Activated CD4-positive, CD25-positive, alpha-beta regulatory T cell treated with anti-CD3 and anti-CD28 coated beads, Interleukin-2, amount 50 U/mL, for 24 hours (primary cell): ENCODE data around the gene SIK3.

Experiments used
- ATAC-seq, 2 donors: fragments of 150-1000 bp; cut with Tn5 transposase; one replicate each; pipeline ENCODE4 v1.10.0; 2021; ENCODE audit warnings: mild to moderate bottlenecking in 1 of 2, moderate library complexity in 1 of 2

The SIK3 gene

DNA sequence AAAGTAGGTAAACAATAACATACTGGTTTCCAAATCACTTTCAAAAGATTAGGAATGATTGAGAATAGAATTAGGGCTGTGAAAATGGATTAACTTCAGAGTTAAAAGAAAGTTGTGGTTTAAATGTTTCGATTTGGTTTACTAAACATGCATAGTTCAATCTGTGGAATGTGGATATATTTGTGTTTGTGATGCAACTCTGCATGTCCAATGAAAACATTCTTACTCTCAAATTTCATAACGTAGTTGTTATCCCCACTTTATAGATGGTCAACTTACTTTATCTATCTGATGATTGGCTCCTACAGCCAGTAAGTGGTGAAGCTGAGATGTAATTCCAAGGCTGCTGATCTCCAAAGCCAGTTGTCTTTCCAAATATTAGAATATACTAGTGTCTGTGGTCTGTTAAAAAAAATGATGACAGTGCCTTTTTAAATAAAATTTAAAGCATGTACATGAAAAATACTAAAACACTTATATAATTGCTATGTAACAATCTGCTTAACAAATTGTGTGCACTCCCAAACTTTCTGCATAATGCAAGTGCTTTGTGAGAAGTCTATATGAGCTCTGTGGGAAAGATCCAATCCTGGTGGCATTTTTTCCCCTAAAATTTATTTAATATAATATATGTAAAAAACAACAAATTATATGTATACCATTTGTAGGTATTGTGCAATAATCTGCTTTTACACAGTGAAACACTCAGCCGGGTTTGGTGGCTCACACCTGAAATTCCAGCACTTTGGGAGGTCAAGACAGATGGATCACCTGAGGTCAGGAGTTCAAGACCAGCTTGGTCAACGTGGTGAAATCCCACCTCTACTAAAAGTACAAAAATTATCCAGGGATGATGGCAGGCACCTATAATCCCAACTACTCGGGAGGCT is 9.7 kb upstream of the SIK3 start:
- no peak for ATAC-seq

GRCh38 chr11:117100556-117100955 is 2.3 kb upstream of the SIK3 start:
- no peak for ATAC-seq

GRCh38 chr11:117099696-117100095 is 1.5 kb upstream of the SIK3 start:
- no peak for ATAC-seq

GRCh38 chr11:117097389-117098268 is 599 bp downstream of the SIK3 start:
- peak; percentile 11 to 18 for ATAC-seq

DNA sequence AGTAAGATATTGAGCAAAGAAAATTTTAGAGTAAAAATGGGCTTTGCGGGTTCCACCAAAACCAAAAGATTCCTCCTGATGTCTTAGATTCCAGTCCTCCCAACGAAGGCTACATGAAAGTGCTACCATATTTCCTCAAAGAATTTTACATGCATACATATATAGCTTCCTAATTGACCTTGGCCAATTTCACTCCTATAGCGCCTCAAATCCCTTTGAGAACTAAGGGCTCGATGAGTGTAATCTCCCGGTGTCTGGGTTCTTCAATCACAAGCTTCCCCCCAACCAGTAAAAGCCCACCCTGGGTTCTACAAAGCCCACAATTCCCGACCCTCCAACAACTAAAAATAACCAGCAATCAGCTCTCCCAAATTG is 1.2 kb downstream of the SIK3 start:
- ATAC-seq, result no peak

GRCh38 chr11:117096201-117096991 is 1.8 kb downstream of the SIK3 start:
- ATAC-seq, result peak; percentile 7 to 10

- no peak for ATAC-seq
These were observed 2.7 kb downstream of the SIK3 start for GRCh38 chr11:117095284-117096161.

DNA sequence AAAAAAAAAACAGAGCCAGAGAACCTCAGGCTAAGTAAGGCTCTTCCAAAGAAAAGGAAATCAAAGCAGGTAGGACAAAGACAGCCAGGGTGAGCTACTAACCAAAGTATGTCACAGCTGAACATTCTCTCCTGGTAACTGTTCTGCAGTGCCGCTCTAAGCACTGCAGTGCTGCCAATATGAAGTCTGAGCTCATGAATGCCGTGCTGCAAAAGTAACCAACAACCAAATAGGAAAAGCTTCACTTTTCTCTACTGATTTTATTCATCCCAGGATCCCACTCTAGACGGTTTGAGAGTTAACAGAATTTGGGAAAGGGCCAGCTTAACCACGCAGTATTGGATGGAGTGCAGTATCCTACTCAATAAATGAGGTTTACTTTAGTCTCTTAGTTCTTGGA is 3.5 kb downstream of the SIK3 start:
- ATAC-seq, result no peak

DNA sequence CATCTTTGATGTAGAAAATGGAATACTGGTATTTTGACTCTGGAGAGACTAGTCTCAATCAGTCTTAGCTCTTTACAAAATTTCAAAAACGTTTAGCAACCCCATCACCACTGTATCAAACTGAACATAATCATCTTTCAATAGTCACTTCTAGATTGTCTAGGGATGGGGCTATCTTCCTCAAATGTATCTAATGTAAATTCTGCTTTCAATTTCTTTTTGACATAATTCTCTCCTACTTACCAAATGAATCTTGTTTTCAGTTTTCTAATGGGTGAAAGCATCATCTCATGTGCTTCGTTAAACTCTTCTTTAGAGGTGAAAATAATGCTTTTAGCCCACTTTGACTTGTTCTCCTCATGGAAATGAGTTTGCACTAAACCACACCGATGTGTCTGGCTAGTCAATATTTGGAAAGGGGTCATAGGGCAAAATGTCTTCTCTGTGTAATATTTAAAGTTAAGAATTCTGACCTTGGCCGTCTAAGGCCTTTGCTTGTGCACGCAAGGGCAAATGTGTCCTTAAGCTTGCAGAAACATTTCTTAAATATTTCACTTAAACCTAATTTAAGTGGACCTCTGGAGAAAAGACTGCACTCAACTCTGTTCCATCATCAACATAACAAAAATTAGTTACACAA is 5.2 kb downstream of the SIK3 start:
- ATAC-seq, result peak; percentile 67 to 82

DNA sequence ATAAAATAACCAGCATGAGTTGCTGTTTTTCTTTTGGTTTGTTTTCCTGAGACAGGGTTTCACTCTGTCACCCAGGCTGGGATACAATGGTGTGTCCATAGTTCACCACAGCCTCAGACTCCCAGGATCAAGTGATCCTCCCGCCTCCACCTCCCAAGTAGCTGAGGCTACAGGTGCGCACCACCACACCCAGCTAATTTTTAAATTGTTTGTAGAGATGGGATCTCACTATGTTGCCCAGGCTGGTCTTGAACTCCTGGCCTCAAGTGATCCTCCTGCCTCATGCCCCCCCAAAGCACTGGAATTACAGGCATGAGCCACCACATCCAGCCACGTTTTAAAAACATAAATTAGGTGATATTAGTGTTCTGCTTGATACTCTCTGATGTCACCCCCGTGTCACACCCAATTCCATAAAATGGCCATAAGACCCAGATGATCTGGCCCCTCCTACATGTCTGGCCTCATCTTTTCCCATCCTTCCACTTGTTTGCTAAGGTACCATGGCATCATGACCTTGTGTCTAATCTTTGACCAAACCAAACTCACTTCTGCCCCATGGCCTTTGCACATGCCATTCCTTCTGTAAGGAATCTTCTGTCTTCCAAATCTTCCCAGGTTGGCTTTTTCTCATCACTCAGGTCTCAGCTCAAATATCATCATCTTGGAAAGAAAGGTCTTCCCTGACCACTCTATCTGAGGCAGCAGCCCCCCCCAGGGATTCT is 6.3 kb downstream of the SIK3 start:
- no peak for ATAC-seq

GRCh38 chr11:117090111-117090706 is 8.0 kb downstream of the SIK3 start:
- no peak for ATAC-seq

DNA sequence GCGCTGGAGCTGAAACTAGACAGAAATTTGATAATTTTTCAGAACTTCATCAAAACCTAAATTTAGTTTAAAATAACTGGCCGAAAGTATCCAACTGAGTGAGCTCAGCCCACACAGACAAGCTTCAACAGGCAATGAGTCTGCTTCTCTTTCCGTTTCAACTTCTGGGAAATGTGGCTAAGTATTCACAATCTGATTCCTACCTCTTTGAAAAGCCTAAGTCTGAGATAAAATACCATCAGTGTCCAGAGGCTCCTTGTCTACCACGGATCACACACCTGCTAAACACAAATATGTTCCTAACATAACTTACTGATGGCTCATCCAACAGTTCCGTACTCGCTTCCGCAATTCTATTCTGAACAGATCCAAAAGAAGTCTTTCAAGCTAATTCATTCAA is 8.5 kb downstream of the SIK3 start:
- ATAC-seq, result no peak

- ATAC-seq, result no peak
These were observed 10.8 kb downstream of the SIK3 start for GRCh38 chr11:117087446-117087845.

GRCh38 chr11:117084992-117085391 is 13.2 kb downstream of the SIK3 start:
- ATAC-seq, result no peak

DNA sequence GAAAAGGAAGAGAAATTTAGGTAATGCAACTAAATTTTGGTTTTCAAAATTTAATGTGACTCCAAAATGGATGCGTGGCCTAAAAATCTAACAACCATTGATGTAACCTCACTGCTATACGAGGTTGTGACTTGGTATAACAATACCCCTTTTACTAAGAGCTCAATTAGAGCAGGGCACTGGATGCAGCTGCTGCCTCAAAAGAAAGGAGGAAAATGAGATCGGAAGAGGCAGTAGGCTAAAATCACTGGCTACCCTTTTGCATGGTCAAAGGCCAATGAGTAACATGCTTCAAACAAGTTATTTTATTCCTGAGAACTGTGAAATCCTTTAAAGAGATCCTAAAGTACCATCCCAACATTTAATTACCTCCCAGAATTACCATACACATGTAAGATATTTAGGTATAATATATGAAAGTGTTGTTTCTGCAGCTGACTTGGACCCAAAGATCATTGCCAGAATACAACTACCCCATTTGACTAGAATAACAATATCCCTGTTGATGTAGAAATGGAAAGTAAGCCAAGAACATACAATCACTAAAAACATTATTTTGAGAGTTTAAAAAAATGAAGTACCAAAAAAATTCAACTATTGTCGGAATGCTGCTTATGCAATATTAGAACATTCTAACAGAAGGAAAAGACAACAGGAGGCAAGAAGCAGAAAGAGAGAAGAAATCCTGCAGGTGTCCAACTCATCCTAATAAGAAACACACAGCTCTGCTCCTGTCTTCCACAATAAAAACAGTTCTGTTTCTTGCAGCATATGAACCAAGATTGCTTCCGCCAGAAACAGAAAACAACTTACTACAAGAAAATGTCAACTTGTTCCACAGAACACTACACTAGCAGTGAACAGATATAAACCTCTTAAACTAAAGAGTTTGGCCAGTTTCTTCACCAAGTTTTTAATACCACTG is 15.0 kb downstream of the SIK3 start:
- no peak for ATAC-seq

- no peak for ATAC-seq
These were observed 16.3 kb downstream of the SIK3 start for GRCh38 chr11:117081908-117082307.

- no peak for ATAC-seq
These were observed 17.9 kb downstream of the SIK3 start for GRCh38 chr11:117080370-117080769.

DNA sequence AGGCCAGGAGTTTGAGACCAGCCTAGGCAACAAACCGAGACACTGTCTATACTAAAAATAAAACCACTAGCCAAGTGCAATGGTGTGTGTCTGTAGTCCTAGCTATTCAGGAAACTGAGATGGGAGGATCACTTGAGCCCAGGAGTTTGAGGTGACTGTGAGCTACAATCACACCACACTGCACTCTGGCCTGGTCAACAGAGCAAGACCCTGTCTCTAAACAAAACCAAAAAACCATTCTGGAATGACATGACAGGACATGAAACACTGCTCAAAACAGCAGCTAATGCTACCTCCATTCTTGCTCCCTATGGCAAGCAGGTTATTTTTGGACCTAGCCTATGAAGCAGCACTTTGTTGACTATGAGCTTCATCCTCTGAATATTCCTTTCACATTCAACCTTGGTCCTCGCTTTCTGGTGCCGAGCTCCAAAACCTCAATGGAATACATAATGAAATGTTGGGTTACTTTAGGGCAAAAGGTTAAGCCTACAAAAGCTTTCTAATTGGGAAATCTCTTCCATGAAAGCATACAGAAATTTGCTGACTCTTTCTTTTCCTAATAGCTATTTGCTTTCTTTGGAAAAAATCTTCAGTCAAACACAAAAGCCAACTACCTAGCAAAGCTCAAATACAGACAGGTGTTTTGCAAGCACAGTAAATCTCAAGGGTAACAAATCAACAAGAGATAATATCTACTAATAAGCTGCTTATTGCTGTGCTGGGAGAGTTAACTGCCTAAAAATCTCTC is 21.1 kb downstream of the SIK3 start:
- ATAC-seq, result no peak
